Uterus (tissue), 4 donors: ENCODE results near the gene CDS2. TPM values are rescaled to one million over a fixed set of nuclear protein-coding genes. Genes with fewer than 3 reads are reported as not detected.

Experiments
- DNase-seq, 2 donors: peaks; one replicate each; pipeline ENCODE4 v3.0.0-alpha.2; 2019 to 2020
- H3K27ac ChIP-seq, 2 donors: fragments of 200-600 bp; sonication (generic); 1 replicate in 1 of 2; 2 replicates in 1 of 2; pipeline ENCODE4 v1.5.1; 2016 to 2018
- H3K27me3 ChIP-seq, 2 donors: fragments of 200-600 bp; sonication (generic); one replicate each; pipeline ENCODE4 v1.5.1; 2018 to 2019; ENCODE audit warnings: control low read depth in 1 of 2
- H3K36me3 ChIP-seq, 2 donors: fragments of 200-600 bp; sonication (generic); one replicate each; pipeline ENCODE4 v1.5.1; 2019; ENCODE audit warnings: control low read depth in 1 of 2
- H3K4me1 ChIP-seq, 2 donors: fragments of 200-600 bp; sonication (generic); one replicate each; pipeline ENCODE4 v1.5.1; 2018 to 2019; ENCODE audit warnings: control low read depth in 1 of 2
- H3K4me3 ChIP-seq, 2 donors: fragments of 200-600 bp; sonication (generic); 1 replicate in 1 of 2; 2 replicates in 1 of 2; pipeline ENCODE4 v1.5.1; 2018 to 2019; ENCODE audit warnings: mild to moderate bottlenecking in 1 of 2
- H3K9me3 ChIP-seq, 2 donors: fragments of 200-600 bp; sonication (generic); one replicate each; pipeline ENCODE4 v1.5.1; 2019; ENCODE audit warnings: control low read depth in 1 of 2
- POLR2A ChIP-seq, 2 donors: fragments of 450-650 bp; IDR thresholded peaks; one replicate each; pipeline ENCODE4 v1.6.1; 2016; ENCODE audit warnings: antibody characterized with exemption in 2 of 2, mild to moderate bottlenecking in 1 of 2, moderate library complexity in 1 of 2
- intact Hi-C: fragments of 100-400 bp; cut with DNase I; formaldehyde crosslinking; loops from one replicate; pipeline ENCODE4 v1.15.1; 2023; ENCODE audit warnings: low total_unique reads
- total RNA-seq, 4 donors: library from RNA; depleted of rRNA in 3 of 4; stranded (reverse); fragments of >200 nt in 3 of 4; gene quantifications; one replicate each; pipeline versions ENCODE4 v1.1.0 to v1.2.4, GENCODE V29; 2014 to 2023
- TF ChIP-seq, protein P1 (sequence below), 4 experiments: fragments of 200-600 bp in 2 of 4; fragments of 450-650 bp in 2 of 4; sonication (generic) in 2 of 4; IDR thresholded peaks; one replicate each; pipeline ENCODE4 v1.5.1; 2016 to 2019; ENCODE audit warnings: antibody characterized with exemption in 4 of 4, mild to moderate bottlenecking in 2 of 4, moderate library complexity in 1 of 4
- donor health status: DM: yes; HTN: yes; CAD: no.

CDS2 gene
- total RNA-seq, 4 donors from 2014 or later = 22.5 to 66.6 (median 41.7) TPM

GRCh38 chr20:5119435-5120184, 7.2 kb upstream of the CDS2 start, which contains the start of gene PCNA:
PCNA (minus strand) TSS chr20:5119958; CDS start chr20:5119798, 160 bp downstream.
- Histone ChIP-seq H3K9me3 (no peaks in the 10 kb centered on the region), H3K27ac (peak within 1 kb of the TSS; percentile 89 to 98), H3K36me3 (no peaks in the 10 kb centered on the region), H3K27me3 (no peaks in the 10 kb centered on the region), H3K4me1 (peaks cover 5 to 9% of the 10 kb centered on the region in 2 donors), H3K4me3 (peak within 1 kb of the TSS; percentile 94 to 97)
- peak; percentile 93 to 95 for TF ChIP-seq POLR2A (IDR thresholded peaks at IDR 0.05)
- TF ChIP-seq, protein P1, sequence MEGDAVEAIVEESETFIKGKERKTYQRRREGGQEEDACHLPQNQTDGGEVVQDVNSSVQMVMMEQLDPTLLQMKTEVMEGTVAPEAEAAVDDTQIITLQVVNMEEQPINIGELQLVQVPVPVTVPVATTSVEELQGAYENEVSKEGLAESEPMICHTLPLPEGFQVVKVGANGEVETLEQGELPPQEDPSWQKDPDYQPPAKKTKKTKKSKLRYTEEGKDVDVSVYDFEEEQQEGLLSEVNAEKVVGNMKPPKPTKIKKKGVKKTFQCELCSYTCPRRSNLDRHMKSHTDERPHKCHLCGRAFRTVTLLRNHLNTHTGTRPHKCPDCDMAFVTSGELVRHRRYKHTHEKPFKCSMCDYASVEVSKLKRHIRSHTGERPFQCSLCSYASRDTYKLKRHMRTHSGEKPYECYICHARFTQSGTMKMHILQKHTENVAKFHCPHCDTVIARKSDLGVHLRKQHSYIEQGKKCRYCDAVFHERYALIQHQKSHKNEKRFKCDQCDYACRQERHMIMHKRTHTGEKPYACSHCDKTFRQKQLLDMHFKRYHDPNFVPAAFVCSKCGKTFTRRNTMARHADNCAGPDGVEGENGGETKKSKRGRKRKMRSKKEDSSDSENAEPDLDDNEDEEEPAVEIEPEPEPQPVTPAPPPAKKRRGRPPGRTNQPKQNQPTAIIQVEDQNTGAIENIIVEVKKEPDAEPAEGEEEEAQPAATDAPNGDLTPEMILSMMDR (IDR thresholded peaks at IDR 0.05) = peak in 3 of 4 experiments; percentile 8 to 25 (median 15)
- peak; percentile 94 to 96 for DNase-seq
- intact Hi-C loops = no loop called here

DNA sequence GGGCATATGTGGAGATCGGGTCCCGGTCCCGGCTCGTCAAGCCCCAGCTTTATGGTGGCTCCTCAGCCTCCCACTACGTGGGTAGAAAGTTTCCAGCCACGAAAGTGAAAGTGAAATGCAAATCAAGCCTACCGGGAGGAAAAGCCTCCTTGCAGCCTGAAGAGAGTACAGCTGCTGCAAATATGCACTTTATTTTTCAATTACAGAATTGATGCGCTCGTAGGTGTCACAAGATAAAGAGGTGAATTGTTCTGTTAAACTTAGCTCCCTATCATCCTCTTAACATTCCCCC, 6.7 kb upstream of the CDS2 start:
- Histone ChIP-seq H3K27ac (peak overlapping the region; percentile 89 to 98), H3K4me3 (peak overlapping the region; percentile 94 to 97), H3K27me3 (no peaks in the 10 kb centered on the region), H3K36me3 (no peaks in the 10 kb centered on the region), H3K9me3 (no peaks in the 10 kb centered on the region), H3K4me1 (peaks cover 5 to 9% of the 10 kb centered on the region in 2 donors)
- TF ChIP-seq, protein P1 (IDR thresholded peaks at IDR 0.05) = no peak
- TF ChIP-seq POLR2A (IDR thresholded peaks at IDR 0.05) = no peak
- intact Hi-C loops = no loop called here
- DNase-seq = no peak

GRCh38 chr20:5122873-5123260, 3.9 kb upstream of the CDS2 start:
- TF ChIP-seq, protein P1 (IDR thresholded peaks at IDR 0.05) = no peak
- no peak for TF ChIP-seq POLR2A (IDR thresholded peaks at IDR 0.05)
- no peak overlapping the region for H3K27ac ChIP-seq
- no peaks in the 10 kb centered on the region for H3K9me3 ChIP-seq
- H3K27me3 ChIP-seq = no peaks in the 10 kb centered on the region
- peaks cover 5 to 13% of the 10 kb centered on the region in 2 donors for H3K4me1 ChIP-seq
- intact Hi-C loops = no loop called here
- DNase-seq = no peak
- no peaks in the 10 kb centered on the region for H3K36me3 ChIP-seq
- no peak overlapping the region for H3K4me3 ChIP-seq

DNA sequence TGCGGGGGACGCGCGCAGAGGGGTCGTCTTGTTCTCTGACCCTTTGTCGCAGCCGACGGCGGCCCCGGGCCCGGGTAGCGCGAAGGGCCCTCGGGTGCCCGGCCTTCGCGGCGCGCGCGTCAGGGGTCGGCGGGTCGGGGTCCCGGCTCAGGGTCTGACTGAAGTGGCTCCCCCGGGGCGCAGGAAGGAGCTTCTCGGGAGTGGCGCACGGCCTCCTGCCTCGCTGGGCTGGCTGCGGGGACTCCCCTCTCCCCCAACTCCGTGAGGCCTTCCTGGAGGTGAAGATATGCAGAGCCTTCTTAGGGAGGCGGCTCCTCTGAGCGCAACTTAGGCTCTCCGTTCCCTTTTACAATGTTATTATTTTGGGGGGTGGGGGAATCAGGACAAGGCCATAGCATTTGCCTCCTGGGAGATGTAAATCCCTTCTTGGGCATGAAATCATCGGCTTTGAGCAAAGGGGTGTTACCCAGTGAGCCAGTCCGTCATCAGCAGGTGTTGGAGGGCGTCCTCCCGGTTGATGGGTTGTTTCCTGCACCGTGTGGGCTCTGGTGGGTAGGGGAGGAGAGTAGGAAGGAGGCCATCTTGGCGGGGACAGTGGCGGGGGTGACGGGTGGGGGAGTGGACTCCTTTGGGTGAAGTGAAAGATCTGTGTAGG, 523 bp downstream of the CDS2 start:
- H3K27me3 ChIP-seq = no peaks in the 10 kb centered on the region
- no peaks in the 10 kb centered on the region for H3K9me3 ChIP-seq
- intact Hi-C loops = loop anchor here (5.0 kb wide), 1 partner anchor 65 kb away; no protein-coding TSS in a partner anchor
- no peaks in the 10 kb centered on the region for H3K36me3 ChIP-seq
- H3K4me1 ChIP-seq = peaks cover 4% of the 10 kb centered on the region in 2 donors
- peak; percentile 46 to 47 for DNase-seq
- TF ChIP-seq, protein P1 (IDR thresholded peaks at IDR 0.05) = no peak
- TF ChIP-seq POLR2A (IDR thresholded peaks at IDR 0.05) = no peak
- peak overlapping the region; percentile 87 to 88 for H3K27ac ChIP-seq
- peak overlapping the region; percentile 50 to 80 for H3K4me3 ChIP-seq

GRCh38 chr20:5127859-5128424, 1.1 kb downstream of the CDS2 start:
- TF ChIP-seq, protein P1 (IDR thresholded peaks at IDR 0.05) = no peak
- no peak for TF ChIP-seq POLR2A (IDR thresholded peaks at IDR 0.05)
- DNase-seq = no peak
- no peaks in the 10 kb centered on the region for H3K9me3 ChIP-seq
- H3K36me3 ChIP-seq = no peaks in the 10 kb centered on the region
- no peaks in the 10 kb centered on the region for H3K27me3 ChIP-seq
- H3K4me3 ChIP-seq = peak overlapping the region; percentile 50 to 80
- intact Hi-C loops = loop anchor here (5.0 kb wide), 1 partner anchor 64 kb away; no protein-coding TSS in a partner anchor
- H3K27ac ChIP-seq = peak overlapping the region; percentile 87 to 88
- H3K4me1 ChIP-seq = peaks cover 4% of the 10 kb centered on the region in 2 donors
